Measurements from ENCODE around the gene SPEF1.

The SPEF1 gene

DNA sequence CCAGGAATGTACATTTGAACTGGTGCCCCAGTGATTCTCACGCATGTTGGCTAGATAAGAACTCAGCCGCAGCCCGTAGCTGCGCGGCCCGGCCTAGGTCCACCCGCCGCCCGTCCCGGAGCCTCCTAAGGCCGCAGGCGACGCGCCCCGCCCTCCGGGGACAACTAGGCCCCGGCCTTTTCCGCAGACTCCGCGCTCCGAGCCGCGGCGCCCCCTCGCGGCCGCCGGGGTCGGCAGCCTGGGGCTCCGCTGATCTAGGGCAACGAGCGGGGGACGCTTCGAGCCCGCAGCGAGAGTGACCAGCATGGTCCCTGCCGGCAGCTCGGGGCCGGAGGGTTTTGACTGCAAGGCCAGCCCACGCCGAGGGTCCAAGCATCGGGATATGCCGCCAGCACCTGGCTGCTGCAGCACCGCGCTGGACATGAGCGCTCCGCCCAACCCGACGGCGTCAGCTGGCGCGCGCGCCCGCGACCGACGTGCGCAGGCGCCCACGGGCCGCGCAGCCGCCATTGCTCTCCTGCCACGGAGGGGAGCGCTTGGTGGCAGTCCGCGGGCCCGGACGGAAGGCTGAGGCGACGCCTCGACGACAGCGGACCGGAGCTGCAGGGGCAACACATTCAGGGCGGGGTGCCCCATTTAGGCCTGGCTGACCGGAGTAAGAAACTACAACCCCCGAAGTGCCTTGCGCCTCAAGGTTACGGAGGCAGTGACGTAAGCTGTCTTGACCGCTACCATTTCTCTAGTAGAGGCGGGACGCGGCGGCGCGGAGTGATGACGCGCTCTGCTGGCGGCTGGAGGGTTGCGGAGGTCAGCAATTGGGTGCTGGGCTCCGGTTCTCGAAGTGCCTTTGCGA, 39.0 kb upstream of the SPEF1 start, which contains the start of gene AP5S1:
Gene AP5S1, plus strand, starts transcription at position 500 of the 853 bp plus-strand sequence. CDS start 1,571 bp downstream, outside the sequence.
- Histone ChIP-seq H3K4me2 (peak within 1 kb of the TSS; percentile 82 to 97 (median 87)), H3K4me1 (peaks cover 36 to 63% (median 49%) of the 10 kb centered on the region in 10 experiments), H3K4me3 (peak within 1 kb of the TSS; percentile 65 to 83 (median 71)), H3K9ac (peak within 1 kb of the TSS; percentile 94 to 98 (median 96)), H3K27ac (peak within 1 kb of the TSS; percentile 95 to 99 (median 97)), H4K20me1 (no peaks in the 10 kb centered on the region), H3K36me3 (peaks cover 25 to 35% (median 32%) of the 10 kb centered on the region in 11 experiments), H3K9me3 (replicated peaks in 1 of 11) (no peaks in the 10 kb centered on the region), H3K27me3 (no peaks in the 10 kb centered on the region)
- TF ChIP-seq Cebpa-rat (IDR thresholded peaks at IDR 0.05): no peak

DNA sequence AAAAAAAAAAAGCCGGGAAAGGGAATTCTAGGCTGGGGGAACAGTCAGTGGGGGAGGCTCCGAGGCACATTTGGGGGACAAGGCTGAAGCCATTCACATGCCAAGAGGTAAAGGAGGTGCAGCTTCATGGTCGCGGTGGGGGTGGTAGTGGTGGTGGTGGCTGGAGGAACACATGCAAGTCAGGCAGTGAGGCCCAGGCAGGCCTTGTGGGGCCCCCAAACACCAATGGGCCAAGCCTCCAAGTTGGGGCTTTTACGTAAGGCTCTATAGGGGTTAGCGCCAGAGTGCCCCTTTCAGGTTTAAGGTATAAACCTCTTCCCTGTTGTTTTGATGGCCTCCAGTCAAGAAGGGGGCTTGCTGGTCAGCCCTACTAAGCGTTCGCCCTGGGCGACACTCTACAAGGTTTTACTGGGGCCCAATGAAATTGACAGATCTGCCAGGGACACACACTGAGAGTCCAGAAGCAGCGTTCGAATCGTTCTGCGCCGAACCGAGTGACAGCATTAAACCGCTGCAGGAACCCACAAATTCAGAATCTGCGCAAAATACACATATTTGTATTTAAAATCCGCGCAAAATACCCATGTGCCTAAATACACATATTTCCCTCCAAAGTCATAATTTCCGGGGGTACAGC, 38.3 kb upstream of the SPEF1 start:
- Histone ChIP-seq H3K4me2 (peak overlapping the region; percentile 78 to 95 (median 87)), H3K4me3 (peak overlapping the region; percentile 65 to 83 (median 71)), H3K27me3 (no peaks in the 10 kb centered on the region), H3K27ac (peak overlapping the region; percentile 95 to 99 (median 97)), H3K4me1 (peaks cover 32 to 59% (median 44%) of the 10 kb centered on the region in 10 experiments), H3K36me3 (peaks cover 20 to 28% (median 27%) of the 10 kb centered on the region in 11 experiments), H3K9me3 (replicated peaks in 1 of 11) (no peaks in the 10 kb centered on the region), H3K9ac (peak overlapping the region; percentile 94 to 98 (median 96)), H4K20me1 (no peaks in the 10 kb centered on the region)
- TF ChIP-seq Cebpa-rat (IDR thresholded peaks at IDR 0.05): no peak

DNA sequence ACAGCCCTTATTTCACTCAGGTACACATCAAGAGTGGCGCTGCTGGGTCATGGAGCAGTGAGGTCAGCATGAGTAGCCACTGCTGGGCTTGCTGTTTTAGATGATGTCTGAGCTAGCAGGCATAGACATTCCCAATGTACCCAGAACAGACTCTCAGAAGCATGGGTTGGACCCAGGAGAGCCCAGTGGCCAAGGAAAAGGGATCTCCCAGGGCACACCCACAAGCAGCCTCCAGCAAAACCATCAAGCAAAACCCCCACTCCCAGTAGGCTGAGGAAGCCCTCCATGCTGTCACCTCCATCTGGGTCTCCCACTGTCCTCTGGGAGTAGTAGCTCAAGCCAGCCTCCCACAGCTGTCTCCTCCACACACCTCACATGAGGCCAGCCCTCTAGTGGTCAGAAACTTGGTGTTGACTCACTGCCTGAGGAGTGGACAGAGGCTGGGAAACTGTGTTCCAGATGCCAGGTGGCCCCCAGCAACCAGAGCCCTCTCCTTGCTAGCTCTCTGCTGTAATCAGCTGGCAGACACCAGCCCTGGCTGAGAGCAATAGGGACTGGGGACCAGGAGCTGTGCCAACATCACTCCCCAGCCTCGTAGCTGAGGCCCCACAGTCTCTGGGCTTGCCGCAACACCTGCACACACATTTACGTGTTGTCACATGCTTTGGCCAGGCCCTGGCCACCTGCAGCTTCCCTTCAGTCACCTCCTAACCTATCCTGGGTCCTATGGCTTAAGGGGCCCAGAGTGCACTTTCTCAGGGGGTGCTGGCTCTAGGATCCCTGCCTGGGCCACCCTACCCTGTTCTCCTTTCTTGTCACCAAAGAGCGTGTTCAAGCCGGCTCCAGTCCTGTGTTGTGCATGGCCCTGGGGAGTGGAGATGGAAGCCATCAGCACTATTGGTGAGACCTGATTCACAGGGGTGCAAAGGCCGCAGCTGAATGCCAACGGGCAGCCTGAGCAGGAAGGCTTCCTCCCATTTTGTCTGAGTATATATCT, 37.2 kb upstream of the SPEF1 start:
- H3K27ac ChIP-seq: peak overlapping the region in 5 of 11 experiments; percentile 39 to 97 (median 54); a peak in 11 of 22 replicates
- no peaks in the 10 kb centered on the region for H3K27me3 ChIP-seq
- peak overlapping the region; percentile 2 to 91 (median 48); a peak in 21 of 22 replicates for H3K4me2 ChIP-seq
- H3K4me3 ChIP-seq: no peak overlapping the region
- H4K20me1 ChIP-seq: no peaks in the 10 kb centered on the region
- no peak for TF ChIP-seq Cebpa-rat (IDR thresholded peaks at IDR 0.05)
- H3K9ac ChIP-seq: peak overlapping the region in 5 of 11 experiments; percentile 19 to 94 (median 25); a peak in 4 of 22 replicates
- peaks cover 38 to 59% (median 42%) of the 10 kb centered on the region in 10 experiments for H3K4me1 ChIP-seq
- no peaks in the 10 kb centered on the region for H3K9me3 ChIP-seq (replicated peaks in 1 of 11)
- peaks cover 9 to 17% (median 16%) of the 10 kb centered on the region in 11 experiments; a peak in 21 of 22 replicates for H3K36me3 ChIP-seq

DNA sequence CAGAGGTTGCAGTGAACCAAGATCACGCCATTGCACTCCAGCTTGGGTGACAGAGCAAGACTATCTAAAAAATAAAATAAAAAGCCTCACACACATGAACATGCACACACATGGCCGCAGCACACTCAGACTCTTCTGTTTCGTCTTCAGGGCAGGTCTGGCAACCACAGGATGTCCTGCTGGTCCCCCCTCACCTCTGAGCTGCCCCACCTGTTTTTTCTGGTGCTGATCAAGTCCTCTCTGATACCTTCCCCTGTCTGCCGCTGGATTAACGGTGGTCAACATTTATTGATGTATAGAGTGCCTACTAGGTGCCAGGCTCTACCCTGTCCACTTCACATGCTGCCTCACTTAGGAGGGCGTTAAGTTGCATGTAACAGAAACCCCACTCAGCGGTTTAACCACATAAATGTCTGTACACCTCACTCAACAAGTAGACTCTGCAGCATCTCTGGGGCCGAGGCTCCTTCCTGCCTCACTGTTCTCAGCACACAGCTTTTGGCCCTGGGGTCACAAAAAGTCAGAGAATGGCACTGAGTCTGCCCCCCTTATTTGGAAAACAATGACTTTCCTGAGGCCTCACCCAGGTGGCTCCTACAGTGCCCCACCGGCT, 34.6 kb upstream of the SPEF1 start:
- Histone ChIP-seq H3K4me2 (peak overlapping the region in 7 of 11 experiments; percentile 4 to 48 (median 28); a peak in 8 of 22 replicates), H3K9ac (peak overlapping the region in 1 of 11 experiments; percentile 44; a peak in 1 of 22 replicates), H3K36me3 (no peaks in the 10 kb centered on the region), H3K27me3 (no peaks in the 10 kb centered on the region), H3K27ac (no peak overlapping the region), H3K4me1 (peaks cover 45 to 62% (median 56%) of the 10 kb centered on the region in 10 experiments), H4K20me1 (no peaks in the 10 kb centered on the region), H3K9me3 (replicated peaks in 1 of 11) (no peaks in the 10 kb centered on the region), H3K4me3 (no peak overlapping the region)
- TF ChIP-seq Cebpa-rat (IDR thresholded peaks at IDR 0.05): no peak

DNA sequence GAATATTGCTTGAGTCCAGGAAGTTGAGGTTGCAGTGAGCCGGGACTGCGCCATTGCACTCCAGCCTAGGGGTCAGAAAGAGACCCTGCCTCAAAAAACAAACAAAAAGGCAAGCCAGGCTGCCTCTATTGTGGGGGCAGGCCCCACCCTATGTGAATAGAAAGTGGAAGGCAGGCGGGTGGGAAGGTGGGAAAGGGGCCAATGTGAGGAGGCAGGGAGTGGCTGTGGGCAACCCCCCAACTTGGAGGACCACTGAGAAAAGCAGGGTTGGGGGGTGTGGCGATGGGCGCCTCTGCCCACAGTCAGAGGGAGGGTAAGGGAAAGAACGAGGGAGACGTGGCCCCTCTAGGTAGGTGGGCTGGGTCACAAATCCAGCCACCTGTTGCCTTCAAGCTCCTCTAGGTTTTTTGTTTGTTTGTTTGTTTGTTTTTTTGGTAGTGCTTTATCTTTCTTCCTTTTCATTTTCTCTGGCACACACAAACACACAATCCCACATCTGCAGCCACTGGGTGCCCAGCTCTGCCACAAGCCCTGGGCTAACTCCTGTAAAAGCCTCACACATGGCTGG, 33.8 kb upstream of the SPEF1 start:
- Histone ChIP-seq H3K4me2 (no peak overlapping the region), H3K9ac (no peak overlapping the region), H3K9me3 (replicated peaks in 1 of 11) (no peaks in the 10 kb centered on the region), H4K20me1 (no peaks in the 10 kb centered on the region), H3K27ac (no peak overlapping the region), H3K4me1 (peaks cover 45 to 66% (median 62%) of the 10 kb centered on the region in 10 experiments), H3K27me3 (no peaks in the 10 kb centered on the region), H3K4me3 (no peak overlapping the region), H3K36me3 (no peaks in the 10 kb centered on the region)
- no peak for TF ChIP-seq Cebpa-rat (IDR thresholded peaks at IDR 0.05)

- Histone ChIP-seq H3K27ac (no peak overlapping the region), H3K36me3 (no peaks in the 10 kb centered on the region), H3K9ac (no peak overlapping the region), H3K27me3 (no peaks in the 10 kb centered on the region), H3K9me3 (replicated peaks in 1 of 11) (no peaks in the 10 kb centered on the region), H3K4me2 (peak overlapping the region in 3 of 11 experiments; percentile 32 to 86 (median 77); a peak in 3 of 22 replicates), H3K4me3 (no peak overlapping the region), H3K4me1 (peaks cover 36 to 62% (median 54%) of the 10 kb centered on the region in 10 experiments), H4K20me1 (no peaks in the 10 kb centered on the region)
- TF ChIP-seq Cebpa-rat (IDR thresholded peaks at IDR 0.05): no peak
These were observed 32.8 kb upstream of the SPEF1 start for GRCh38 chr20:3813848-3814581.

Data from BLaER1 treated with 17β-estradiol and CSF1 and Interleukin-3, amounts not matched to agents 10 nM and 100 nM (cell line).